K562 (cell line): ENCODE measurements around the gene URGCP. TPM values are rescaled to one million over a fixed set of nuclear protein-coding genes. Genes with fewer than 3 reads are reported as not detected.

Experiments
- PHF8 ChIP-seq: fragments of 200-600 bp; sonication (generic); IDR thresholded peaks from 2 replicates; pipeline ENCODE4 v1.6.1; 2012; ENCODE audit warnings: mixed run types, mild to moderate bottlenecking, inconsistent platforms, low read length, moderate library complexity, borderline replicate concordance
- POLR2AphosphoS5 ChIP-seq: IDR thresholded peaks from 2 replicates; pipeline ENCODE4 v1.6.1; 2011; ENCODE audit warnings: mild to moderate bottlenecking, low read depth, low read length, moderate library complexity; ENCODE audit not compliant: control insufficient read depth, insufficient read depth
- SIX5 ChIP-seq, 2 experiments: IDR thresholded peaks; 2 replicates each; pipeline ENCODE4 v1.6.1; 2011; ENCODE audit warnings: low read length in 2 of 2, borderline replicate concordance in 1 of 2, low read depth in 1 of 2, mild to moderate bottlenecking in 1 of 2, moderate library complexity in 1 of 2; ENCODE audit not compliant: insufficient read depth in 1 of 2
- YY1 ChIP-seq, 3 experiments: IDR thresholded peaks; 2 replicates each; pipeline ENCODE4 v1.6.1; 2011; ENCODE audit warnings: low read length in 2 of 3, mild to moderate bottlenecking in 2 of 3, moderate library complexity in 2 of 3, borderline replicate concordance in 1 of 3, control low read depth in 1 of 3, low read depth in 1 of 3; ENCODE audit not compliant: insufficient read depth in 3 of 3, insufficient replicate concordance in 2 of 3, control insufficient read depth in 1 of 3, insufficient read length in 1 of 3; ENCODE audit errors: extremely low read depth in 1 of 3
- ZNF551 ChIP-seq: fragments of 250-450 bp; sonication (Bioruptor Pico); IDR thresholded peaks from 2 replicates; pipeline ENCODE4 v1.5.0; 2021; ENCODE audit warnings: mild to moderate bottlenecking, moderate library complexity
- ZNF785 ChIP-seq: fragments of 250-450 bp; sonication (Bioruptor Pico); IDR thresholded peaks from 2 replicates; pipeline ENCODE4 v1.4.0; 2020; ENCODE audit warnings: mild to moderate bottlenecking
- ZNF79 ChIP-seq: fragments of 250-450 bp; sonication (Bioruptor Pico); IDR thresholded peaks from 2 replicates; pipeline ENCODE4 v1.4.0; 2020; ENCODE audit warnings: low read depth, mild to moderate bottlenecking, moderate library complexity
- polyA plus RNA-seq, 8 experiments: library from polyadenylated mRNA; depleted of rRNA in 4 of 8; stranded (reverse) in 5 of 8; unstranded in 3 of 8; fragments of >200 nt; fragmentation: Nextera tagmentation in 2 of 8; fragmentation: Illumina TruSeq in 1 of 8; extraction: Ambion mirVana in 2 of 8; extraction: Trizol in 1 of 8; gene quantifications; 2 replicates each; pipeline versions ENCODE4 v1.2.1 to v1.2.3, GENCODE V29; 2011 to 2014; ENCODE audit warnings: inconsistent platforms in 1 of 8, missing spikeins in 1 of 8
- total RNA-seq, 7 experiments: library from RNA; depleted of rRNA in 6 of 7; stranded (reverse); fragments of >200 nt in 6 of 7; fragmentation: Illumina TruSeq in 2 of 7; extraction: Trizol in 2 of 7; gene quantifications; 2 replicates each; pipeline versions ENCODE4 v1.2.1 to v1.2.3, GENCODE V29; 2011 to 2021; ENCODE audit warnings: low replicate concordance in 1 of 7
- TF ChIP-seq, protein P1 (sequence below): fragments of 450-650 bp; IDR thresholded peaks from one replicate; pipeline ENCODE4 v1.6.1; 2018; ENCODE audit warnings: mild to moderate bottlenecking, moderate library complexity; ENCODE audit not compliant: partially characterized antibody
- TF ChIP-seq, protein P2 (sequence below): fragments of 250-450 bp; sonication (Bioruptor Pico); IDR thresholded peaks from 2 replicates; pipeline ENCODE4 v1.6.1; 2021; ENCODE audit warnings: mild to moderate bottlenecking
- TF ChIP-seq, protein P3 (sequence below): fragments of 250-450 bp; sonication (Bioruptor Pico); IDR thresholded peaks from 2 replicates; pipeline ENCODE4 v1.4.0; 2020
- TF ChIP-seq, protein P4 (sequence below): fragments of 250-450 bp; sonication (Bioruptor Pico); IDR thresholded peaks from 2 replicates; pipeline ENCODE4 v1.5.0; 2021; ENCODE audit warnings: mild to moderate bottlenecking, borderline replicate concordance
- TF ChIP-seq, protein P5 (sequence below), 2 experiments: fragments of 450-650 bp; conservative IDR thresholded peaks; 2 replicates each; pipeline ENCODE4 v1.6.1; 2017; ENCODE audit warnings: mild to moderate bottlenecking in 2 of 2, moderate library complexity in 2 of 2

The URGCP gene
- total and polyA plus RNA-seq, 9 of the 15 experiments (the other 6 are each of a cell fraction or from before 2014, with no cell fraction given), result 1.7 to 25.8 (median 12.5) TPM

DNA sequence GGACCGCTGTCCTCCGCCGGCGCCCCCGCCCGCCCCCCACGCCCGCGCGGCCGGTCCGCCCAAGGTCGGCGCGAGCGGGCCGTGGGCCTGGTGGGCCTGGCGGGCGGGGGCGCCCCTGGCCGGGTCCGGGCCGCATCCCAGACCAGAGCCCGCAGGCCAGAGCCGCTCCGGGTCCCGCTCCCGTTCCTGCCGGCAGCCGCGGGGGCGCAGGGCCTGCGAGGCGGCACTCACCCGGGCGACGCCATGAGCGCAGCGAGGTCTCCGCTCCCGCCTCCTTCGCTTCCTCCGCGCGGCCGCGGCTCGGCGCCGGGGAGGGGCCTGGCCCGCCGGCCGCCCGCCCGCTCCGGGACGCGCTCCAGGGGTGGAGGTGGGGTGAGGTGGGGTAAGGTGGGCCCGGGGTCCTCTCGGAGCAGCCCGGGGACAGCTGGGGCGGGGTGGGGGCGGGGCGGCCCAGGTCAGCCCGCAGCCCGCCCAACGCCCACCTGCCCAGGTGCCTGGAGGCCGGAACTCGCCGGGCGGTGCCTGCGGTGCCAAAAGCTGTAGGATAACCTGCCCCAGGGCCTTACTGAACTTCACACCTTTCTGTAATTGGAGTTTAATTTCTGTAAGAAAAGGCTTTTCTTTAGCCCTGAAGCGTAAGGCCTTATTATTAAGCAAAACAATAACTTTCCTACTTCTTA, at the start of gene URGCP (continued):
- TF ChIP-seq, protein P1, sequence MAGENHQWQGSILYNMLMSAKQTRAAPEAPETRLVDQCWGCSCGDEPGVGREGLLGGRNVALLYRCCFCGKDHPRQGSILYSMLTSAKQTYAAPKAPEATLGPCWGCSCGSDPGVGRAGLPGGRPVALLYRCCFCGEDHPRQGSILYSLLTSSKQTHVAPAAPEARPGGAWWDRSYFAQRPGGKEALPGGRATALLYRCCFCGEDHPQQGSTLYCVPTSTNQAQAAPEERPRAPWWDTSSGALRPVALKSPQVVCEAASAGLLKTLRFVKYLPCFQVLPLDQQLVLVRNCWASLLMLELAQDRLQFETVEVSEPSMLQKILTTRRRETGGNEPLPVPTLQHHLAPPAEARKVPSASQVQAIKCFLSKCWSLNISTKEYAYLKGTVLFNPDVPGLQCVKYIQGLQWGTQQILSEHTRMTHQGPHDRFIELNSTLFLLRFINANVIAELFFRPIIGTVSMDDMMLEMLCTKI, result no peak
- TF ChIP-seq, protein P2, sequence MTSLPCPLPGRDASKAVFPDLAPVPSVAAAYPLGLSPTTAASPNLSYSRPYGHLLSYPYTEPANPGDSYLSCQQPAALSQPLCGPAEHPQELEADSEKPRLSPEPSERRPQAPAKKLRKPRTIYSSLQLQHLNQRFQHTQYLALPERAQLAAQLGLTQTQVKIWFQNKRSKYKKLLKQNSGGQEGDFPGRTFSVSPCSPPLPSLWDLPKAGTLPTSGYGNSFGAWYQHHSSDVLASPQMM, result no peak
- TF ChIP-seq POLR2AphosphoS5 (peak; percentile 34; the same call in 1 of the 2 replicates), ZNF79 (CRISPR knock-in tag) (no peak), PHF8 (peak; percentile 84; the same call in 1 of the 2 replicates), SIX5 (IDR thresholded peaks at IDR 0.05; ENCODE audit: borderline replicate concordance in 1 of 2, insufficient read depth in 1 of 2, low read depth in 1 of 2, low read length in 2 of 2) (no peak), ZNF551 (CRISPR knock-in tag) (no peak), ZNF785 (no peak), YY1 (IDR thresholded peaks at IDR 0.05; ENCODE audit: borderline replicate concordance in 1 of 3, control insufficient read depth in 1 of 3, extremely low read depth in 1 of 3, insufficient read depth in 3 of 3, insufficient read length in 1 of 3, insufficient replicate concordance in 2 of 3, low read depth in 1 of 3, low read length in 2 of 3) (peak; percentile 48 to 84 (median 78))
- TF ChIP-seq, protein P3, sequence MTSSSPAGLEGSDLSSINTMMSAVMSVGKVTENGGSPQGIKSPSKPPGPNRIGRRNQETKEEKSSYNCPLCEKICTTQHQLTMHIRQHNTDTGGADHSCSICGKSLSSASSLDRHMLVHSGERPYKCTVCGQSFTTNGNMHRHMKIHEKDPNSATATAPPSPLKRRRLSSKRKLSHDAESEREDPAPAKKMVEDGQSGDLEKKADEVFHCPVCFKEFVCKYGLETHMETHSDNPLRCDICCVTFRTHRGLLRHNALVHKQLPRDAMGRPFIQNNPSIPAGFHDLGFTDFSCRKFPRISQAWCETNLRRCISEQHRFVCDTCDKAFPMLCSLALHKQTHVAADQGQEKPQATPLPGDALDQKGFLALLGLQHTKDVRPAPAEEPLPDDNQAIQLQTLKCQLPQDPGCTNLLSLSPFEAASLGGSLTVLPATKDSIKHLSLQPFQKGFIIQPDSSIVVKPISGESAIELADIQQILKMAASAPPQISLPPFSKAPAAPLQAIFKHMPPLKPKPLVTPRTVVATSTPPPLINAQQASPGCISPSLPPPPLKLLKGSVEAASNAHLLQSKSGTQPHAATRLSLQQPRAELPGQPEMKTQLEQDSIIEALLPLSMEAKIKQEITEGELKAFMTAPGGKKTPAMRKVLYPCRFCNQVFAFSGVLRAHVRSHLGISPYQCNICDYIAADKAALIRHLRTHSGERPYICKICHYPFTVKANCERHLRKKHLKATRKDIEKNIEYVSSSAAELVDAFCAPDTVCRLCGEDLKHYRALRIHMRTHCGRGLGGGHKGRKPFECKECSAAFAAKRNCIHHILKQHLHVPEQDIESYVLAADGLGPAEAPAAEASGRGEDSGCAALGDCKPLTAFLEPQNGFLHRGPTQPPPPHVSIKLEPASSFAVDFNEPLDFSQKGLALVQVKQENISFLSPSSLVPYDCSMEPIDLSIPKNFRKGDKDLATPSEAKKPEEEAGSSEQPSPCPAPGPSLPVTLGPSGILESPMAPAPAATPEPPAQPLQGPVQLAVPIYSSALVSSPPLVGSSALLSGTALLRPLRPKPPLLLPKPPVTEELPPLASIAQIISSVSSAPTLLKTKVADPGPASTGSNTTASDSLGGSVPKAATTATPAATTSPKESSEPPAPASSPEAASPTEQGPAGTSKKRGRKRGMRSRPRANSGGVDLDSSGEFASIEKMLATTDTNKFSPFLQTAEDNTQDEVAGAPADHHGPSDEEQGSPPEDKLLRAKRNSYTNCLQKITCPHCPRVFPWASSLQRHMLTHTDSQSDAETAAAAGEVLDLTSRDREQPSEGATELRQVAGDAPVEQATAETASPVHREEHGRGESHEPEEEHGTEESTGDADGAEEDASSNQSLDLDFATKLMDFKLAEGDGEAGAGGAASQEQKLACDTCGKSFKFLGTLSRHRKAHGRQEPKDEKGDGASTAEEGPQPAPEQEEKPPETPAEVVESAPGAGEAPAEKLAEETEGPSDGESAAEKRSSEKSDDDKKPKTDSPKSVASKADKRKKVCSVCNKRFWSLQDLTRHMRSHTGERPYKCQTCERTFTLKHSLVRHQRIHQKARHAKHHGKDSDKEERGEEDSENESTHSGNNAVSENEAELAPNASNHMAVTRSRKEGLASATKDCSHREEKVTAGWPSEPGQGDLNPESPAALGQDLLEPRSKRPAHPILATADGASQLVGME (CRISPR knock-in tag), result no peak
- TF ChIP-seq, protein P4, sequence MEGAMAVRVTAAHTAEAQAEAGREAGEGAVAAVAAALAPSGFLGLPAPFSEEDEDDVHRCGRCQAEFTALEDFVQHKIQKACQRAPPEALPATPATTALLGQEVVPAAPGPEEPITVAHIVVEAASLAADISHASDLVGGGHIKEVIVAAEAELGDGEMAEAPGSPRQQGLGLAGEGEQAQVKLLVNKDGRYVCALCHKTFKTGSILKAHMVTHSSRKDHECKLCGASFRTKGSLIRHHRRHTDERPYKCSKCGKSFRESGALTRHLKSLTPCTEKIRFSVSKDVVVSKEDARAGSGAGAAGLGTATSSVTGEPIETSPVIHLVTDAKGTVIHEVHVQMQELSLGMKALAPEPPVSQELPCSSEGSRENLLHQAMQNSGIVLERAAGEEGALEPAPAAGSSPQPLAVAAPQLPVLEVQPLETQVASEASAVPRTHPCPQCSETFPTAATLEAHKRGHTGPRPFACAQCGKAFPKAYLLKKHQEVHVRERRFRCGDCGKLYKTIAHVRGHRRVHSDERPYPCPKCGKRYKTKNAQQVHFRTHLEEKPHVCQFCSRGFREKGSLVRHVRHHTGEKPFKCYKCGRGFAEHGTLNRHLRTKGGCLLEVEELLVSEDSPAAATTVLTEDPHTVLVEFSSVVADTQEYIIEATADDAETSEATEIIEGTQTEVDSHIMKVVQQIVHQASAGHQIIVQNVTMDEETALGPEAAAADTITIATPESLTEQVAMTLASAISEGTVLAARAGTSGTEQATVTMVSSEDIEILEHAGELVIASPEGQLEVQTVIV (CRISPR knock-in tag), result no peak
- TF ChIP-seq, protein P5, sequence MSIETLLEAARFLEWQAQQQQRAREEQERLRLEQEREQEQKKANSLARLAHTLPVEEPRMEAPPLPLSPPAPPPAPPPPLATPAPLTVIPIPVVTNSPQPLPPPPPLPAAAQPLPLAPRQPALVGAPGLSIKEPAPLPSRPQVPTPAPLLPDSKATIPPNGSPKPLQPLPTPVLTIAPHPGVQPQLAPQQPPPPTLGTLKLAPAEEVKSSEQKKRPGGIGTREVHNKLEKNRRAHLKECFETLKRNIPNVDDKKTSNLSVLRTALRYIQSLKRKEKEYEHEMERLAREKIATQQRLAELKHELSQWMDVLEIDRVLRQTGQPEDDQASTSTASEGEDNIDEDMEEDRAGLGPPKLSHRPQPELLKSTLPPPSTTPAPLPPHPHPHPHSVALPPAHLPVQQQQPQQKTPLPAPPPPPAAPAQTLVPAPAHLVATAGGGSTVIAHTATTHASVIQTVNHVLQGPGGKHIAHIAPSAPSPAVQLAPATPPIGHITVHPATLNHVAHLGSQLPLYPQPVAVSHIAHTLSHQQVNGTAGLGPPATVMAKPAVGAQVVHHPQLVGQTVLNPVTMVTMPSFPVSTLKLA (conservative IDR thresholded peaks at IDR 0.05), result no peak
